ENCODE data around the gene HOXB2.

GRCh38 chr17:48571826-48572417 lies 27.0 kb upstream of the HOXB2 start:
- no peak for TF ChIP-seq CTCF (IDR thresholded peaks at IDR 0.05; ENCODE audit: low read depth, low read length)
- TF ChIP-seq EZH2phosphoT487 (IDR thresholded peaks at IDR 0.05; ENCODE audit: low read depth) = no peak

All from OCI-LY3 (cell line).